ENCODE measurements around the gene TTLL4. TPM values are rescaled to one million over a fixed set of nuclear protein-coding genes. Genes with fewer than 3 reads are reported as not detected.

Gene TTLL4
- total RNA-seq, 1 donor from 2014 or later: 30.0 TPM

GRCh38 chr2:218691234-218691633 lies 19.4 kb upstream of the TTLL4 start:
- Histone ChIP-seq H3K36me3 (peaks cover 58% of the 10 kb centered on the region), H3K4me3 (no peak overlapping the region), H3K4me1 (no peaks in the 10 kb centered on the region), H3K27me3 (ENCODE audit: low read depth) (no peaks in the 10 kb centered on the region), H3K9me3 (no peaks in the 10 kb centered on the region), H3K27ac (no peak overlapping the region)
- DNase-seq (no peak), ATAC-seq (no peak)
- intact Hi-C loops (cut with DNase I): no loop called here
- no peak for TF ChIP-seq CTCF (IDR thresholded peaks at IDR 0.05)

- Histone ChIP-seq H3K4me1 (no peaks in the 10 kb centered on the region), H3K4me3 (no peak overlapping the region), H3K9me3 (no peaks in the 10 kb centered on the region), H3K27me3 (ENCODE audit: low read depth) (no peaks in the 10 kb centered on the region), H3K27ac (no peak overlapping the region), H3K36me3 (peaks cover 84% of the 10 kb centered on the region)
- intact Hi-C loops (cut with DNase I): no loop called here
- ATAC-seq (no peak), DNase-seq (no peak)
- no peak for TF ChIP-seq CTCF (IDR thresholded peaks at IDR 0.05)
These were observed 16.1 kb upstream of the TTLL4 start for GRCh38 chr2:218694405-218695145.

DNA sequence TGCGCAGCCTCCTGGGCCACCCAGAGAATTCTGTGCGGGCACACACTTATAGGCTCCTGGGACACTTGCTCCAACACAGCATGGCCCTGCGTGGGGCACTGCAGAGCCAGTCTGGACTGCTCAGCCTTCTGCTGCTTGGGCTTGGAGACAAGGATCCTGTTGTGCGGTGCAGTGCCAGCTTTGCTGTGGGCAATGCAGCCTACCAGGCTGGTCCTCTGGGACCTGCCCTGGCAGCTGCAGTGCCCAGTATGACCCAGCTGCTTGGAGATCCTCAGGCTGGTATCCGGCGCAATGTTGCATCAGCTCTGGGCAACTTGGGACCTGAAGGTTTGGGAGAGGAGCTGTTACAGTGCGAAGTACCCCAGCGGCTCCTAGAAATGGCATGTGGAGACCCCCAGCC lies 11.8 kb upstream of the TTLL4 start:
- Histone ChIP-seq H3K36me3 (peaks cover 50% of the 10 kb centered on the region), H3K9me3 (no peaks in the 10 kb centered on the region), H3K4me3 (no peak overlapping the region), H3K27me3 (ENCODE audit: low read depth) (no peaks in the 10 kb centered on the region), H3K4me1 (no peaks in the 10 kb centered on the region), H3K27ac (no peak overlapping the region)
- ATAC-seq (no peak), DNase-seq (no peak)
- intact Hi-C loops (cut with DNase I): no loop called here
- no peak for TF ChIP-seq CTCF (IDR thresholded peaks at IDR 0.05)

DNA sequence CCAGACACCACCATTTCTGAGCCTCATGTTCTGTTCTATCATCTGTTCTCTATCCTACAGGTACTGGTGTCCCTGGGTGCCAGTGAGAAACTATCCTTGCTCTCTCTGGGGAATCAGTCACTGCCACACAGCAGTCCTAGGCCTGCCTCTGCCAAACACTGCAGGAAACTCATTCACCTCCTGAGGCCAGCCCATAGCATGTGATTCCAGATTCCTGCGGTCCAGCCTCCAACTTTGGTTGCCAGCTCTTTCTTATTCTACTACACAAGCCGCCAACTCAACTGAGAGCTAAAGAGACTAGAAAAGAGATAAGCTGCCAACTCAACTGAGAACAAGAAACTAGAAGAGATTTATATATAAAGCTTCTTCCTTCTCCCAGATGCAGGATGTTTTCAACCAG lies 8.8 kb upstream of the TTLL4 start:
- Histone ChIP-seq H3K27me3 (ENCODE audit: low read depth) (no peaks in the 10 kb centered on the region), H3K9me3 (no peaks in the 10 kb centered on the region), H3K36me3 (peaks cover 33% of the 10 kb centered on the region), H3K27ac (no peak overlapping the region), H3K4me3 (no peak overlapping the region), H3K4me1 (no peaks in the 10 kb centered on the region)
- DNase-seq (no peak), ATAC-seq (no peak)
- intact Hi-C loops (cut with DNase I): no loop called here
- TF ChIP-seq CTCF (IDR thresholded peaks at IDR 0.05): no peak

- peak; percentile 46 to 55 for ATAC-seq
- no peaks in the 10 kb centered on the region for H3K4me1 ChIP-seq
- no peak overlapping the region for H3K27ac ChIP-seq
- intact Hi-C loops (cut with DNase I): no loop called here
- H3K9me3 ChIP-seq: no peaks in the 10 kb centered on the region
- no peak overlapping the region for H3K4me3 ChIP-seq
- no peak for TF ChIP-seq CTCF (IDR thresholded peaks at IDR 0.05)
- peaks cover 20% of the 10 kb centered on the region for H3K36me3 ChIP-seq
- no peak for DNase-seq
- H3K27me3 ChIP-seq (ENCODE audit: low read depth): no peaks in the 10 kb centered on the region
These were observed 7.3 kb upstream of the TTLL4 start for GRCh38 chr2:218703341-218703740.

All from lower lobe of right lung (tissue), 2 donors.